ENCODE measurements around the gene CHRM1. TPM values are rescaled to one million over a fixed set of nuclear protein-coding genes. Genes with fewer than 3 reads are reported as not detected.

The CHRM1 gene
- total RNA-seq, 1 donor from 2014 or later = 0.29 TPM

DNA sequence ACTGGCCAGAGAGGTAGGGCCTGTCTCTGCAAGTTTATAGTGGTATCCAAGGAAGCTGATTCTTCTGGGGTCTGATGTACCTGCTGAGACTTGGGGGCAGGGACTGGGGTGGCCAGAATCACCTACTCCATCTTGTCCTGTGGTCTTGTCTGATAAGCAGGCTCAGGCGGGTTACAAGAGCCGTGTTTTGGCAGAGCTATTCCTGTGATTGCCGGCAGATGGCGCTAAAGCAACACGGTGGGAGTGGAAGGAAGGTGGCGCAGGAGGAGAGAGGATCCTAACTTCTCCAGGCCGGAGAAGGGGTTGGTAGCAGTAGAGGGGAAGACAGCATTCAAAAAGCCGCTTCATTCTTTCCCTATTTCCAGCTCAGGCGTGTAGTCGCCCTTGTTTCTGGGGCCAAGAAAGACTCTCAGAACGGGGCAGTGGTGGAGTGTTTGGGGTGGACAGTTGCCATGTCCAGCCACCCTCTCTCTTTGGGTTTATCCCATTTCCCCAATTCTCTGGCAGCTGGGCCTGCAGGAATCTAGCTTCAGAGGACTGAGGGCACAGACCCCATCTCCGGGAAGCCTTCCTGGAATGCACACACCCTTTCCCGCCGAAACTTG is 15.1 kb downstream of the CHRM1 start:
- no peaks in the 10 kb centered on the region for H3K9me3 Mint-ChIP-seq
- H3K4me3 Mint-ChIP-seq = no peak overlapping the region
- DNase-seq (ENCODE audit: extremely low spot score, unreplicated experiment) = peak; percentile 88
- peak; percentile 98 for TF ChIP-seq CTCF (conservative IDR thresholded peaks at IDR 0.05)
- H3K27me3 Mint-ChIP-seq = peaks cover 9% of the 10 kb centered on the region
- no peaks in the 10 kb centered on the region for H3K36me3 Mint-ChIP-seq
- peaks cover 4% of the 10 kb centered on the region for H3K4me1 Mint-ChIP-seq (ENCODE audit: unreplicated experiment)
- H3K27ac Mint-ChIP-seq = no peak overlapping the region

DNA sequence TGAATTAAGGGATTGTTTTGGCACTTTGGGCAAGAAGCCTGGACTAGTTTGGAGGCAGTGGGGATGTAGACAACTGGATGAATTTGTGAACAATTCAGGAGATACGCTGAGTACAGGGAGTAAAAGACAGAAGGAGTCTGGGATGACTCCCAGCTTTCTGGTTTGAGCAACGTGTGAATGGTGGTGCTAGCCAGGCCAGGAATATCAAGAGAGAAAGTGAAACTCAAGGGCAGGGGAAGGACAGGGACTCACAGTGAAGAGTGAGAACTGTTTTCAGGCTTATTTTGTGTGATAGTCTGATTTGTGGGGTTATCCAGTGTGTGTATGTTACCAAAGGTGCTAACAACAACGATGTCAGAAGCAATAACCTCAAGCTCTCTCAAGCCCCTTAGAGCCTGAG is 15.9 kb downstream of the CHRM1 start:
- Mint-ChIP-seq H3K36me3 (no peaks in the 10 kb centered on the region), H3K4me3 (no peak overlapping the region), H3K27ac (no peak overlapping the region), H3K4me1 (ENCODE audit: unreplicated experiment) (peaks cover 4% of the 10 kb centered on the region), H3K27me3 (peaks cover 11% of the 10 kb centered on the region), H3K9me3 (no peaks in the 10 kb centered on the region)
- no peak for DNase-seq (ENCODE audit: extremely low spot score, unreplicated experiment)
- no peak for TF ChIP-seq CTCF (conservative IDR thresholded peaks at IDR 0.05)

DNA sequence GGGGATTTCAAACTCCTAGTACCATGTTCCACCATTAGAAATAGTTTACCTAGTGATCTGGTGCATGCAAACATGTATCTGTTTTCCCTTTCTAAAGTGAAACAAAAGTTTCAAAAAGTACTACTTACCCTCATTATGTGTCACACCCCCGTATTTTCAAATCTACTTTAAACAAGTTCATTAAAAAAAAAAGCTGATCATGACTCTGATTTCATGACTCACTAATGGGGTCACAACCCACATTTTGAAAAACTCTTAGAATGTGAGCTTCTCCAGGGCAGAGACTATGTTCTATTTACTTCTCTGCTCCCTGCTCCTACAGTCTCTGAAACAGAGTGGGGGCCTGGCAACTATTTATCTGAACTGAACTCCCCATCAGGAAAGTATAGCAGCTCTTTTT is 18.2 kb downstream of the CHRM1 start:
- TF ChIP-seq CTCF (conservative IDR thresholded peaks at IDR 0.05) = no peak
- no peak for DNase-seq (ENCODE audit: extremely low spot score, unreplicated experiment)
- Mint-ChIP-seq H3K27ac (no peak overlapping the region), H3K27me3 (peaks cover 13% of the 10 kb centered on the region), H3K4me1 (ENCODE audit: unreplicated experiment) (peaks cover 4% of the 10 kb centered on the region), H3K4me3 (no peak overlapping the region), H3K9me3 (no peaks in the 10 kb centered on the region), H3K36me3 (no peaks in the 10 kb centered on the region)

GRCh38 chr11:62898027-62898426 is 23.1 kb downstream of the CHRM1 start:
- TF ChIP-seq CTCF (conservative IDR thresholded peaks at IDR 0.05) = no peak
- H3K27me3 Mint-ChIP-seq = peaks cover 7% of the 10 kb centered on the region
- H3K9me3 Mint-ChIP-seq = peaks cover 4% of the 10 kb centered on the region

DNA sequence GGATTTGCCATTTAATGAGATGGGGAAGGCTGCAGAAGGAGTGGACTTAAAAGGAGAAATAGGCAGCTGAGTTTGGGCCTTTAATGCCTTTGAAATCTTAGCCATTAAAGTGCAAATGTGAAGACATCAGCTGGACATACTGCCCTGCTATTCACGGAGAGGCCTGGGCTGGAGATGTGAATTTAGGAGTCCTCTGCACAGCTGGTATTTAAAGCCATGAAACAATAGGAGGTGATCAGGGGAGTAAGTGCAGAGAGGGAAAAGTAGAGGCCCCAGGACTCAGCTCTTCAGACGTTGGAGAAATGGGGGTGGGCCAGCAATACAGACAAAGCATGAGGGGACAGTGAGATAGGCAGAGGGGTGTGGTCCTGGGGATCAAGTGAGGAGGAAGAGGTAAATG is 23.9 kb downstream of the CHRM1 start:
- no peaks in the 10 kb centered on the region for H3K36me3 Mint-ChIP-seq
- H3K27me3 Mint-ChIP-seq = peaks cover 7% of the 10 kb centered on the region
- no peak overlapping the region for H3K27ac Mint-ChIP-seq

More at GRCh38 chr11:62898027-62898426, 23.1 kb downstream of the CHRM1 start:
- DNase-seq (ENCODE audit: extremely low spot score, unreplicated experiment) = no peak
- H3K36me3 Mint-ChIP-seq = no peaks in the 10 kb centered on the region
- no peak overlapping the region for H3K4me3 Mint-ChIP-seq
- H3K27ac Mint-ChIP-seq = no peak overlapping the region
- no peaks in the 10 kb centered on the region for H3K4me1 Mint-ChIP-seq (ENCODE audit: unreplicated experiment)

More for the DNA sequence above, 23.9 kb downstream of the CHRM1 start:
- no peak for DNase-seq (ENCODE audit: extremely low spot score, unreplicated experiment)
- no peak for TF ChIP-seq CTCF (conservative IDR thresholded peaks at IDR 0.05)
- Mint-ChIP-seq H3K4me1 (ENCODE audit: unreplicated experiment) (no peaks in the 10 kb centered on the region), H3K9me3 (peaks cover 4% of the 10 kb centered on the region), H3K4me3 (no peak overlapping the region)
